ENCODE data around the gene CLEC9A.

Gene CLEC9A

DNA sequence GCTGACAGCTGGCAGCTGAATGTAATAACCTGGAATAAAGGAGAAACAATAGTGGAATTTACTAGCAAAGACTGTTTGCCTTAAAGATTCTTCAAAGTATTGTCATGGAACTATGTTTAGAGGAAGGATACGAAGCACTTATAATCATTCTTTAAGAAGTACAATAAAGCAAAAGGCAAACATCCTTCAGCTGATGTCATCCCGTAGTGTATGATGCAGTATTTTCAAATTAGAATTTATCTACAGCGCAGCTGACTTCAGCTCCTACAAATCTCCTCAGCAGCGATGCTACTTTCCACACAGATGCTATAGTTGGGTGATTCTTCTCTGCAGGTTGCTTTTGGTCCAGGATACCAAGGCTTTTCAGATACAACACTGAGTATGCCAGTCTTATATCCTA, 36.8 kb downstream of the CLEC9A start:
- Histone ChIP-seq H3K36me3 (ENCODE audit: control insufficient read depth in 1 of 2, insufficient read depth in 2 of 2, low read length in 2 of 2) (no peaks in the 10 kb centered on the region), H3K27ac (ENCODE audit: low read length) (peak overlapping the region; percentile 70), H3K9me3 (ENCODE audit: control insufficient read depth in 1 of 2, low read length in 2 of 2) (no peaks in the 10 kb centered on the region), H3K27me3 (ENCODE audit: low read depth, low read length) (no peaks in the 10 kb centered on the region), H3K4me3 (ENCODE audit: low read depth in 1 of 2, low read length in 2 of 2) (no peak overlapping the region), H3K4me1 (ENCODE audit: control insufficient read depth in 1 of 2, insufficient read depth in 2 of 2, low read length in 2 of 2) (no peaks in the 10 kb centered on the region)

DNA sequence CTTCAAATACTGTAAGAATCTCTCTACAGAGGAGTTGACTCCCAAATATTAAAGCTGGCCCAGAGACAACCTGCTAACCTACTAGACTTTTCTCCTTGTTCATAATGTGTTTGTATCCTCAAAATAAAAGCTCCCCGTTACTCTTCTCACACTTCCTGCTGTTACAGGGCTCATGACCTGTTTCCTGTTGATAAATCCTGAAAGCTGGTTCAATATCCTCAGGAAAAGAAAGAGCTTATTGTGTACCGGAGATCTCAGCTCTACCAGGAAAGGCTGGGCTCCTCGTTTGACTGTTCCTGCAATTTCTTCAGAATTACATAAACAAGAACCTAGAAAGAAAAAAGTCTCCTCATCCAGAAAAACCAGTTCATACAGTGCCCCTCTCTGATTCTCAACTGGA, 37.5 kb downstream of the CLEC9A start:
- Histone ChIP-seq H3K9me3 (ENCODE audit: control insufficient read depth in 1 of 2, low read length in 2 of 2) (no peaks in the 10 kb centered on the region), H3K27me3 (ENCODE audit: low read depth, low read length) (no peaks in the 10 kb centered on the region), H3K27ac (ENCODE audit: low read length) (peak overlapping the region; percentile 70), H3K4me1 (ENCODE audit: control insufficient read depth in 1 of 2, insufficient read depth in 2 of 2, low read length in 2 of 2) (no peaks in the 10 kb centered on the region), H3K36me3 (ENCODE audit: control insufficient read depth in 1 of 2, insufficient read depth in 2 of 2, low read length in 2 of 2) (no peaks in the 10 kb centered on the region), H3K4me3 (ENCODE audit: low read depth in 1 of 2, low read length in 2 of 2) (no peak overlapping the region)

DNA sequence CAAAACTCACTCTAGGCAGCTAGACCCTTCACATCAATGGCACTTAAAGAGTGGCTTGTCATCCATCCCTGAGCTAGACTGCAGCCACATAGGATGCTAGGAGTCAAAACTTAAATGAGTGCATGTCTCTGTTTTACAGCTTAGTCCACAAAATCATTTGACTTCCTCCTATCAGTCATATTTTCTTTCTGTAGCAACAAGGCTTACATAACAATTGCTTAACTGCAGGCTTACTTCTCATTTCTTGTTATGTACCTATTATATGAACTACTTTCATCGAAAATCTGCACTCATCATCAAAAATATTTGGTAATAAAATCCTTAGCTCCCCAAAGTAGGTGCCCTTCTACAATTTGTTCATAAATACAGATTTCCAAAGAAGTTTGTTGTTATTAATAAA, 38.2 kb downstream of the CLEC9A start:
- H3K27me3 ChIP-seq (ENCODE audit: low read depth, low read length), result no peaks in the 10 kb centered on the region
- H3K9me3 ChIP-seq (ENCODE audit: control insufficient read depth in 1 of 2, low read length in 2 of 2), result no peaks in the 10 kb centered on the region
- peak overlapping the region; percentile 77 for H3K27ac ChIP-seq (ENCODE audit: low read length)

DNA sequence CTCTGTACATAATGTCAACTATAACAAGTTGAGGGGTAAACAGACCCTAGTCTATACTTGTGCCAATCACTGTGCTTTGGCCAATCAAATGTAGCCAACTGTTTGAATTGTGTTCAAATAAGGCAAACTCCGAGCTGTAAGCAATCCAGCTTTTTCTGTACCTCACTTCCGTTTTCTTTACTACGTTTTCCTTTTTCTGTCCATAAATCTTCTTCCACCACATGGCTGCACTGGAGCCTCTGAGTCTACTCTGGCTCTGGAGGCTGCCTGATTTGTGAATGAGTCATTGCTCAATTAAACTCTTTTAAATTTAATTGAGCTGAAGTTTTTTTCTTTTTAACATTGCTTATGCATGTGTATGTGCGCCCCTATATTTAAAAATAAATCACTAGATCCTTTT, 38.6 kb downstream of the CLEC9A start:
- Histone ChIP-seq H3K27me3 (ENCODE audit: low read depth, low read length) (no peaks in the 10 kb centered on the region), H3K36me3 (ENCODE audit: control insufficient read depth in 1 of 2, insufficient read depth in 2 of 2, low read length in 2 of 2) (no peaks in the 10 kb centered on the region), H3K9me3 (ENCODE audit: control insufficient read depth in 1 of 2, low read length in 2 of 2) (no peaks in the 10 kb centered on the region), H3K4me3 (ENCODE audit: low read depth in 1 of 2, low read length in 2 of 2) (no peak overlapping the region), H3K27ac (ENCODE audit: low read length) (peak overlapping the region; percentile 77), H3K4me1 (ENCODE audit: control insufficient read depth in 1 of 2, insufficient read depth in 2 of 2, low read length in 2 of 2) (no peaks in the 10 kb centered on the region)

More for the DNA sequence above, 38.2 kb downstream of the CLEC9A start:
- Histone ChIP-seq H3K4me3 (ENCODE audit: low read depth in 1 of 2, low read length in 2 of 2) (no peak overlapping the region), H3K4me1 (ENCODE audit: control insufficient read depth in 1 of 2, insufficient read depth in 2 of 2, low read length in 2 of 2) (no peaks in the 10 kb centered on the region), H3K36me3 (ENCODE audit: control insufficient read depth in 1 of 2, insufficient read depth in 2 of 2, low read length in 2 of 2) (no peaks in the 10 kb centered on the region)

DNA sequence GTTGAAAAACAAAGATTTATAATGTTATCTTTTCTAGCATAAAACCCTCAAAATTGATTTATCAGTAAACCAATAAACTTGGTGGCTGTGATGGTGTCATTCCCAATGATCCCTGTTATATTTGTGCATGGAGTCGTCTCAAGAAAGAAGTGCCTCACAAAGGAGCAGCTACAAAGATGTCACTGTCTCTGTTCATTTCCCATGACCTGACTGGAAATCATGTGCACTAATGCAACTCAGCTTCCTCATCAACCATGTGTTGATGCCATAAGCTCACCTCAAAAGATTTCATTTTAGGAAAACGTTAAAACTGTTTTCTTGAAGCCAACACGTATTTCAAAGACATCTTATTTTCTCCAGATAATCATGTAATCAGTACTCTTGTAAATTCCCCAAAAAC, 39.5 kb downstream of the CLEC9A start:
- H3K36me3 ChIP-seq (ENCODE audit: control insufficient read depth in 1 of 2, insufficient read depth in 2 of 2, low read length in 2 of 2), result no peaks in the 10 kb centered on the region
- no peak overlapping the region for H3K4me3 ChIP-seq (ENCODE audit: low read depth in 1 of 2, low read length in 2 of 2)
- no peaks in the 10 kb centered on the region for H3K9me3 ChIP-seq (ENCODE audit: control insufficient read depth in 1 of 2, low read length in 2 of 2)
- H3K27ac ChIP-seq (ENCODE audit: low read length), result no peak overlapping the region
- no peaks in the 10 kb centered on the region for H3K27me3 ChIP-seq (ENCODE audit: low read depth, low read length)
- no peaks in the 10 kb centered on the region for H3K4me1 ChIP-seq (ENCODE audit: control insufficient read depth in 1 of 2, insufficient read depth in 2 of 2, low read length in 2 of 2)

DNA sequence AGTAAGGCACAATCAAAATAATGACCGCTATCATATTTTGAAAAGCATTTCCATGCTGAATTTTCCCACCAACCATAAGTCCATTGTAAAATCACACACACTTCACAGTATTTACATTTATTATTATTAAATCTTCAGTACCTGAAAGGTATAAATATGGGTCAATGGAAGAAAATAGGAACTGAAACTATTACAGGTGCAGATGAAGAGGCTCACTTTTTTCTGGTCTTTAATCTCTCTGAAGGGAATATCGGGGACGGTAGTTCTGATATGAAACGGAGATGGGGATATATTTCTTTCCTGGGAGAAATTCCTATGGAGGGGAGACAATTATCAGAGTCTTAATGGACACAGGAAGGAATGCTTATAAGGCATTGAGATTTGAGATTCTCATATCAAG, 39.9 kb downstream of the CLEC9A start:
- H3K4me1 ChIP-seq (ENCODE audit: control insufficient read depth in 1 of 2, insufficient read depth in 2 of 2, low read length in 2 of 2), result no peaks in the 10 kb centered on the region
- no peak overlapping the region for H3K4me3 ChIP-seq (ENCODE audit: low read depth in 1 of 2, low read length in 2 of 2)
- H3K27me3 ChIP-seq (ENCODE audit: low read depth, low read length), result no peaks in the 10 kb centered on the region
- no peak overlapping the region for H3K27ac ChIP-seq (ENCODE audit: low read length)
- no peaks in the 10 kb centered on the region for H3K36me3 ChIP-seq (ENCODE audit: control insufficient read depth in 1 of 2, insufficient read depth in 2 of 2, low read length in 2 of 2)
- H3K9me3 ChIP-seq (ENCODE audit: control insufficient read depth in 1 of 2, low read length in 2 of 2), result no peaks in the 10 kb centered on the region

DNA sequence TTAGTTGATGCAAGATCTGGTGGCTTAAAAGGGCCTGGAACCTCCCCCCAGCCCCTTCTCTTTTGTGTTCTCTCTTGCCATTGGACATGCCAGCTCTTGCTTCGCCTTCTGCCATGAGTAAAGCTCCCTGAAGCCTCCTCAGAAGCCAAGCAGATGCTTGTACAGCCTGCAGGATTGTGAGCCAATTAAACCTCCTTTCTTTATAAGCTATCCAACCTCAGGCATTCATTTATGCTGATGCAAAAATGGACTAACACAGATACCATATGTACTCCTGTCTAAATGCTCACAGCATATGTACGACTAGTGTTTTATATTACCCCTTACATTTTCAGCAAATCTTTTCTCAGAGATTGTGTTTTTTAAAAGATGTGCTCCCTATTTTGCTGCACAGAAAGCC, 41.6 kb downstream of the CLEC9A start:
- Histone ChIP-seq H3K9me3 (ENCODE audit: control insufficient read depth in 1 of 2, low read length in 2 of 2) (no peaks in the 10 kb centered on the region), H3K27ac (ENCODE audit: low read length) (no peak overlapping the region), H3K4me1 (ENCODE audit: control insufficient read depth in 1 of 2, insufficient read depth in 2 of 2, low read length in 2 of 2) (no peaks in the 10 kb centered on the region), H3K4me3 (ENCODE audit: low read depth in 1 of 2, low read length in 2 of 2) (no peak overlapping the region), H3K27me3 (ENCODE audit: low read depth, low read length) (no peaks in the 10 kb centered on the region), H3K36me3 (ENCODE audit: control insufficient read depth in 1 of 2, insufficient read depth in 2 of 2, low read length in 2 of 2) (no peaks in the 10 kb centered on the region)

DNA sequence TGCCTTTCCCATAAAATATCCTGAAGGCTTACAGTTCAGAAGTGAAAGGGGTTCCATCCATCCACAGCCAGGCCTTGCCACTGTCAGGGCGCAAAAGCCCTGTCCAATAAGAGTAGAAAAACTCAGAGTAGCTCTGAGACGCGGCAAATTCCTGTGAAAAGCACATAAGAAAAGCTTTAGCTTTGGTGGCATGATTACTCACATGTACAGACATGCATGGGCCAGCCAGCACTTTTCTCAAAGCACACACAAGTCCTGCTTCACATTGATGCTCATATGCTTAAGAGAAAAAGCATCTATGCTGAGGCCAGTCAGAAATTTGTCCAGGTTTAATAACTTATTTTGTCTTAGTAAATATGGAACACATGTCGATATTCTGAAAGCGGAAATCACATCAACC, 42.8 kb downstream of the CLEC9A start:
- H3K9me3 ChIP-seq (ENCODE audit: control insufficient read depth in 1 of 2, low read length in 2 of 2), result no peaks in the 10 kb centered on the region
- no peaks in the 10 kb centered on the region for H3K27me3 ChIP-seq (ENCODE audit: low read depth, low read length)
- H3K4me3 ChIP-seq (ENCODE audit: low read depth in 1 of 2, low read length in 2 of 2), result no peak overlapping the region
- no peak overlapping the region for H3K27ac ChIP-seq (ENCODE audit: low read length)
- H3K36me3 ChIP-seq (ENCODE audit: control insufficient read depth in 1 of 2, insufficient read depth in 2 of 2, low read length in 2 of 2), result no peaks in the 10 kb centered on the region
- H3K4me1 ChIP-seq (ENCODE audit: control insufficient read depth in 1 of 2, insufficient read depth in 2 of 2, low read length in 2 of 2), result no peaks in the 10 kb centered on the region

DNA sequence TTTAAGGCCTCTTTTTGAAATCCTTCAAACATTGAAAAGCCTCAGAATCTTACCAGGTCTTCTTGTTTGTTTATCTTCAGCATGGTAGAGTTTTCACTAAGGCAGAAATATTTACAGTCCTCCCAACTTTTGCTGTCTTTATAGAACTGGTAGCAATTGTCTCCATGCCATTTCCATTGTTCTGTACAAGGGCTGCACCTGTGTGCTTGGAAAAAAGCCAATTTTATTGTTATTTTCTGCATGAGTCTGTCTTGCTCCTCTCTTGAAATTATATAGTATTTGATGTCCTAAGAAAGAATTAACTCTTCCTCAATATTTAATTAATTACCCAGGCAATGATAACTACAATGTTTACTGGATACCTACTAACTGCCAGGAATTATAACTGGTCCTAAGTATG, 45.0 kb downstream of the CLEC9A start:
- H3K4me1 ChIP-seq (ENCODE audit: control insufficient read depth in 1 of 2, insufficient read depth in 2 of 2, low read length in 2 of 2), result no peaks in the 10 kb centered on the region
- H3K4me3 ChIP-seq (ENCODE audit: low read depth in 1 of 2, low read length in 2 of 2), result no peak overlapping the region
- H3K36me3 ChIP-seq (ENCODE audit: control insufficient read depth in 1 of 2, insufficient read depth in 2 of 2, low read length in 2 of 2), result no peaks in the 10 kb centered on the region
- H3K27ac ChIP-seq (ENCODE audit: low read length), result no peak overlapping the region
- no peaks in the 10 kb centered on the region for H3K9me3 ChIP-seq (ENCODE audit: control insufficient read depth in 1 of 2, low read length in 2 of 2)
- H3K27me3 ChIP-seq (ENCODE audit: low read depth, low read length), result no peaks in the 10 kb centered on the region

DNA sequence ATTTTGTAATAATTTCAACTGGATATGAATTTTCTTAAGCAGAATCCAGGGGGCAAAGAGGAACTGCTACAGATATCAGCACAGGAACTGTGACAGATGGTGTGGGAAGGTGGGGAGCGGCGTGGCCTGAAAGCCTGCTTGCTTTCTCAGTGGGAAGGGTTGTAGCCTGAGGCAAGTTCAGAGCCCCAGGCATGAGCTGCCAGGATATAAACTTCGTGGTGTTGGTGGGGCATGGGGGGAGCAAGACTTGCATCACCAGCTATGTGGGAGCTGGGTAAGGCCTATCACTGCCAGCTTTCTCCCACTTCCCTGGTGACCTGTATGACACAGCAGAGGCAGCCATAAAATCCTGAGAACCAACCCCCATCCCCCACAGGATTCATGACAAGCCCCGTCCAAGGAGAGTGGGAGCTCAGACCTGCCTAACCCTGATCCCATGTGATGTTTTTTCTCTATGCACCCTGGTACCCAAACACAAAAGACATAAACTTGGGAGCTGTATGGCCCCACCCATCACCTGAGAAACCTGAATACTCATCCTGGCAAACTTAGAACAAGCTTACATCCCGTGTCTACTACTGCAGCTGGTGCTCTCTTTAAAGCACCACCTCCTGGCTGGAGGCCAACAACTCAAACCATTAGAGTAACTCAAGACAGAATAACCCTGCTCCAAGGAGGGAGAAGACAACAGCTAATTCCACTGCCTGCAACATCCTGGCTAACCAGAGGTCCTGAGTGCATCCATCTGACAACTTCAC, 51.8 kb downstream of the CLEC9A start:
- Histone ChIP-seq H3K27ac (ENCODE audit: low read length) (no peak overlapping the region), H3K4me1 (ENCODE audit: control insufficient read depth in 1 of 2, insufficient read depth in 2 of 2, low read length in 2 of 2) (no peaks in the 10 kb centered on the region), H3K4me3 (ENCODE audit: low read depth in 1 of 2, low read length in 2 of 2) (no peak overlapping the region), H3K36me3 (ENCODE audit: control insufficient read depth in 1 of 2, insufficient read depth in 2 of 2, low read length in 2 of 2) (no peaks in the 10 kb centered on the region), H3K9me3 (ENCODE audit: control insufficient read depth in 1 of 2, low read length in 2 of 2) (peaks cover 0 to 4% of the 10 kb centered on the region in 2 donors), H3K27me3 (ENCODE audit: low read depth, low read length) (no peaks in the 10 kb centered on the region)

DNA sequence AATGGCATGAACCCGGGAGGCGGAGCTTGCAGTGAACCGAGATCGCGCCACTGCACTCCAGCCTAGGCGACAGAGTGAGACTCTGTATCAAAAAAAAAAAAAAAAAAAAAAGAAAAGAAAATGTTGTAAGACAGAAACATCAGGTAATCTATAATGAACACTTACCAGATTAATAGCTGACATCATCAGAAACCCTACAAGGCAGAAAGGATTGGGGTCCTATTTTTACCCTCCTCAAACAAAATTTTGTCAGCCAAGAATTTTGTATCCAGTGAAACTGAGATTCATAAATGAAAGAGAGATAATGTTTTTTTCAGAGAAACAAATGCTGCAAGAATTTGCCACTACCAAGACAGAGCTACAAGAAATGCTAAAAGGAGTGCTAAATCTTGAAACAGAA, 54.3 kb downstream of the CLEC9A start:
- H3K9me3 ChIP-seq (ENCODE audit: control insufficient read depth in 1 of 2, low read length in 2 of 2), result peaks cover 0 to 4% of the 10 kb centered on the region in 2 donors
- no peaks in the 10 kb centered on the region for H3K4me1 ChIP-seq (ENCODE audit: control insufficient read depth in 1 of 2, insufficient read depth in 2 of 2, low read length in 2 of 2)
- no peaks in the 10 kb centered on the region for H3K27me3 ChIP-seq (ENCODE audit: low read depth, low read length)
- no peak overlapping the region for H3K4me3 ChIP-seq (ENCODE audit: low read depth in 1 of 2, low read length in 2 of 2)
- H3K36me3 ChIP-seq (ENCODE audit: control insufficient read depth in 1 of 2, insufficient read depth in 2 of 2, low read length in 2 of 2), result no peaks in the 10 kb centered on the region
- H3K27ac ChIP-seq (ENCODE audit: low read length), result no peak overlapping the region

DNA sequence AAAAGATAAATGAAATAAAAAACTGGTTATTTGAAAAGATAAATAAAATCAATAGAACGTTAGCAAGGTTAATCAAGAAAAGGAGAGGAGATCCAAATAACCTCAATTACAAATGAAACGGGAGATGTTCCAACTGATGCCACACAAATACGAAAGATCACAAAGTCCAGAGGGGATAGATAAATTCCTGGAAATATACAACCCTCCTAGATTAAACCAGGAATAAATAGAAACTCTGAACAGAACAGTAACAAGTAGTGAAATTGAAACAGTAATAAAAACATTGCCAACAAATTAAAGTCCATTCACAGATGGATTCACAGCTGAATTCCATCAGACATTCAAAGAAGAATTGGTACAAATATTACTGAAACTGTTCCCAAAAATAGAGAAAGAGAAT, 55.9 kb downstream of the CLEC9A start:
- no peak overlapping the region for H3K27ac ChIP-seq (ENCODE audit: low read length)
- no peaks in the 10 kb centered on the region for H3K4me1 ChIP-seq (ENCODE audit: control insufficient read depth in 1 of 2, insufficient read depth in 2 of 2, low read length in 2 of 2)
- H3K36me3 ChIP-seq (ENCODE audit: control insufficient read depth in 1 of 2, insufficient read depth in 2 of 2, low read length in 2 of 2), result no peaks in the 10 kb centered on the region
- no peaks in the 10 kb centered on the region for H3K27me3 ChIP-seq (ENCODE audit: low read depth, low read length)
- H3K4me3 ChIP-seq (ENCODE audit: low read depth in 1 of 2, low read length in 2 of 2), result no peak overlapping the region
- peaks cover 0 to 4% of the 10 kb centered on the region in 2 donors for H3K9me3 ChIP-seq (ENCODE audit: control insufficient read depth in 1 of 2, low read length in 2 of 2)
